Ishikawa (cell line): Measurements from ENCODE around the gene ASXL3.

ENCODE experiments used
- CEBPB ChIP-seq: IDR thresholded peaks from 2 replicates; pipeline ENCODE4 v1.6.1; 2012
- CREB1 ChIP-seq: IDR thresholded peaks from 2 replicates; pipeline ENCODE4 v1.6.1; 2012; ENCODE audit warnings: low read depth
- EGR1 ChIP-seq: IDR thresholded peaks from 2 replicates; pipeline ENCODE4 v1.6.1; 2012
- EP300 ChIP-seq: IDR thresholded peaks from 2 replicates; pipeline ENCODE4 v1.6.1; 2012; ENCODE audit warnings: borderline replicate concordance
- FOXM1 ChIP-seq: IDR thresholded peaks from 2 replicates; pipeline ENCODE4 v1.6.1; 2012; ENCODE audit warnings: low read depth, borderline replicate concordance
- MAX ChIP-seq: IDR thresholded peaks from 2 replicates; pipeline ENCODE4 v1.6.1; 2012
- NFIC ChIP-seq: IDR thresholded peaks from 2 replicates; pipeline ENCODE4 v1.6.1; 2012
- RAD21 ChIP-seq: IDR thresholded peaks from 2 replicates; pipeline ENCODE4 v1.6.1; 2012; ENCODE audit warnings: low read depth
- TAF1 ChIP-seq: IDR thresholded peaks from 2 replicates; pipeline ENCODE4 v1.6.1; 2012; ENCODE audit warnings: low read depth, mild to moderate bottlenecking
- TCF12 ChIP-seq: IDR thresholded peaks from 2 replicates; pipeline ENCODE4 v1.6.1; 2012; ENCODE audit warnings: low read depth
- TEAD4 ChIP-seq: IDR thresholded peaks from 2 replicates; pipeline ENCODE4 v1.6.1; 2012
- USF1 ChIP-seq: IDR thresholded peaks from 2 replicates; pipeline ENCODE4 v1.6.1; 2012
- YY1 ChIP-seq: IDR thresholded peaks from 2 replicates; pipeline ENCODE4 v1.6.1; 2012; ENCODE audit warnings: low read depth
- ZBTB7A ChIP-seq: IDR thresholded peaks from 2 replicates; pipeline ENCODE4 v1.6.1; 2012; ENCODE audit warnings: low read depth
- TF ChIP-seq, protein P1 (sequence below): IDR thresholded peaks from 2 replicates; pipeline ENCODE4 v1.6.1; 2012; ENCODE audit warnings: low read depth, mild to moderate bottlenecking

ASXL3 gene

GRCh38 chr18:33669589-33669988 is 91.6 kb downstream of the ASXL3 start:
- TF ChIP-seq FOXM1, result no peak
- no peak for TF ChIP-seq RAD21
- no peak for TF ChIP-seq EGR1
- no peak for TF ChIP-seq TEAD4
- TF ChIP-seq, protein P1, sequence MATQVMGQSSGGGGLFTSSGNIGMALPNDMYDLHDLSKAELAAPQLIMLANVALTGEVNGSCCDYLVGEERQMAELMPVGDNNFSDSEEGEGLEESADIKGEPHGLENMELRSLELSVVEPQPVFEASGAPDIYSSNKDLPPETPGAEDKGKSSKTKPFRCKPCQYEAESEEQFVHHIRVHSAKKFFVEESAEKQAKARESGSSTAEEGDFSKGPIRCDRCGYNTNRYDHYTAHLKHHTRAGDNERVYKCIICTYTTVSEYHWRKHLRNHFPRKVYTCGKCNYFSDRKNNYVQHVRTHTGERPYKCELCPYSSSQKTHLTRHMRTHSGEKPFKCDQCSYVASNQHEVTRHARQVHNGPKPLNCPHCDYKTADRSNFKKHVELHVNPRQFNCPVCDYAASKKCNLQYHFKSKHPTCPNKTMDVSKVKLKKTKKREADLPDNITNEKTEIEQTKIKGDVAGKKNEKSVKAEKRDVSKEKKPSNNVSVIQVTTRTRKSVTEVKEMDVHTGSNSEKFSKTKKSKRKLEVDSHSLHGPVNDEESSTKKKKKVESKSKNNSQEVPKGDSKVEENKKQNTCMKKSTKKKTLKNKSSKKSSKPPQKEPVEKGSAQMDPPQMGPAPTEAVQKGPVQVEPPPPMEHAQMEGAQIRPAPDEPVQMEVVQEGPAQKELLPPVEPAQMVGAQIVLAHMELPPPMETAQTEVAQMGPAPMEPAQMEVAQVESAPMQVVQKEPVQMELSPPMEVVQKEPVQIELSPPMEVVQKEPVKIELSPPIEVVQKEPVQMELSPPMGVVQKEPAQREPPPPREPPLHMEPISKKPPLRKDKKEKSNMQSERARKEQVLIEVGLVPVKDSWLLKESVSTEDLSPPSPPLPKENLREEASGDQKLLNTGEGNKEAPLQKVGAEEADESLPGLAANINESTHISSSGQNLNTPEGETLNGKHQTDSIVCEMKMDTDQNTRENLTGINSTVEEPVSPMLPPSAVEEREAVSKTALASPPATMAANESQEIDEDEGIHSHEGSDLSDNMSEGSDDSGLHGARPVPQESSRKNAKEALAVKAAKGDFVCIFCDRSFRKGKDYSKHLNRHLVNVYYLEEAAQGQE, result no peak
- TF ChIP-seq CEBPB, result no peak
- TF ChIP-seq CREB1, result no peak
- no peak for TF ChIP-seq NFIC
- TF ChIP-seq USF1, result no peak
- TF ChIP-seq MAX, result no peak
- TF ChIP-seq TCF12, result no peak
- no peak for TF ChIP-seq EP300
- TF ChIP-seq ZBTB7A, result no peak
- no peak for TF ChIP-seq TAF1
- TF ChIP-seq YY1, result no peak

GRCh38 chr18:33670029-33670428 is 92.0 kb downstream of the ASXL3 start:
- TF ChIP-seq MAX, result no peak
- TF ChIP-seq CEBPB, result no peak
- TF ChIP-seq TCF12, result no peak
- no peak for TF ChIP-seq RAD21
- no peak for TF ChIP-seq TEAD4
- TF ChIP-seq YY1, result no peak
- no peak for TF ChIP-seq EP300
- no peak for TF ChIP-seq USF1
- TF ChIP-seq CREB1, result no peak
- TF ChIP-seq FOXM1, result no peak
- TF ChIP-seq NFIC, result no peak
- no peak for TF ChIP-seq TAF1
- TF ChIP-seq ZBTB7A, result no peak
- TF ChIP-seq EGR1, result no peak
- TF ChIP-seq, protein P1, result no peak

GRCh38 chr18:33673689-33674088 is 95.7 kb downstream of the ASXL3 start:
- TF ChIP-seq YY1, result no peak

DNA sequence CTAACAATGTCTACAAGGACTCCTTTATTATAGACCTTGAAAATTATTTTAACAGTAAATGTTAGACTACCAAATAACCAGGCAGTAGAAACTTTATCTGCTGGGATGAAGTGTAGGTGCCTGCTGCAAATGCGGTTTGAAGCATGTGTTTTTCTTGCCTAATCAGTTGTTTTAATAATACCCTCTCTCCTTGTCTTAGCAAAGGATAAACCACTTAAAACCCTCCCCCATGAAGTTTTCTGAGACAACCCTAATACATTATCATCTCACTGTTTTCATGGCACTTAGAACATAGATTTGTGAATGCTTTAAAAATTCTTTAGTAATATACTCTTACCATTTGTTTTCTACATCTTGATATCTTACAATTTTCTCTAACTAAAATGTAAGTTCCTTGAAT is 98.6 kb downstream of the ASXL3 start:
- TF ChIP-seq NFIC (no peak), EGR1 (no peak), TCF12 (no peak), ZBTB7A (no peak), USF1 (no peak), TAF1 (no peak)

- TF ChIP-seq FOXM1 (no peak), TCF12 (no peak), TEAD4 (no peak), CREB1 (no peak), TAF1 (no peak), ZBTB7A (no peak), USF1 (no peak), CEBPB (no peak), EP300 (no peak), RAD21 (no peak), NFIC (no peak), YY1 (no peak)
- TF ChIP-seq, protein P1, result no peak
Measured at GRCh38 chr18:33677891-33678290, 99.9 kb downstream of the ASXL3 start.
